ENCODE results near the gene IFNAR1.

IFNAR1 gene

DNA sequence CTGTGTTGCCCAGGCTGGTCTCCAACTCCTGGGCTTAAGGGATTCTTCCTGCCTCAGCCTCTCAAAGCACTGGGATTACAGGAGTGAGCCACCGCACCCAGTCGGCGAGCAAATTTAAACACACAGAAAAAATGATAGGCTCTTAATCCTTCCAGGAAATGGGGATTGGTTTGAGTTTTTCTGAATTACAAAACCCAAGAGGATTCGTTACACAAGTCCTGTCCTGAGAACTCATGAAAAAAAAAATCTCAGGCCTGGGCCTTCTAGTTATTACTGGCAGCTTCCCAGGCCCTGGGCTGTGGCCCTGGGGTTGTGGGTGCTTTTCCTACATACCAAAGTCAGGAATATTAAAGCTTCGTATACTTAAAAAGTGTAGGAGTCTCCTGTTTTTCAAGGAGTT, 72.2 kb downstream of the IFNAR1 start:
- Histone ChIP-seq H3F3A (ENCODE audit: low read depth) (no peaks in the 10 kb centered on the region), H3K4me2 (ENCODE audit: low read depth, low read length, poor library complexity, severe bottlenecking) (no peak overlapping the region), H3K9ac (ENCODE audit: low read depth, low read length, poor library complexity, severe bottlenecking) (no peak overlapping the region), H4K20me1 (ENCODE audit: insufficient read depth, low read length, poor library complexity, severe bottlenecking) (no peaks in the 10 kb centered on the region), H2AFZ (ENCODE audit: low read length) (no peak overlapping the region), H3K9me2 (replicated peaks; ENCODE audit: low read depth, low read length) (no peaks in the 10 kb centered on the region), H3K4me1 (ENCODE audit: insufficient read depth, low read length, poor library complexity, severe bottlenecking) (peaks cover 12% of the 10 kb centered on the region), H3K9me3 (ENCODE audit: insufficient read depth, low read depth, low read length) (no peaks in the 10 kb centered on the region), H3K79me2 (ENCODE audit: insufficient read depth, low read length) (no peaks in the 10 kb centered on the region), H3K36me3 (ENCODE audit: insufficient read depth, low read length) (no peaks in the 10 kb centered on the region), H3K4me3 (ENCODE audit: low read length, poor library complexity, severe bottlenecking) (no peak overlapping the region), H3K27me3 (ENCODE audit: insufficient read depth, low read length, poor library complexity, severe bottlenecking) (no peaks in the 10 kb centered on the region)
- TF ChIP-seq, protein P1, sequence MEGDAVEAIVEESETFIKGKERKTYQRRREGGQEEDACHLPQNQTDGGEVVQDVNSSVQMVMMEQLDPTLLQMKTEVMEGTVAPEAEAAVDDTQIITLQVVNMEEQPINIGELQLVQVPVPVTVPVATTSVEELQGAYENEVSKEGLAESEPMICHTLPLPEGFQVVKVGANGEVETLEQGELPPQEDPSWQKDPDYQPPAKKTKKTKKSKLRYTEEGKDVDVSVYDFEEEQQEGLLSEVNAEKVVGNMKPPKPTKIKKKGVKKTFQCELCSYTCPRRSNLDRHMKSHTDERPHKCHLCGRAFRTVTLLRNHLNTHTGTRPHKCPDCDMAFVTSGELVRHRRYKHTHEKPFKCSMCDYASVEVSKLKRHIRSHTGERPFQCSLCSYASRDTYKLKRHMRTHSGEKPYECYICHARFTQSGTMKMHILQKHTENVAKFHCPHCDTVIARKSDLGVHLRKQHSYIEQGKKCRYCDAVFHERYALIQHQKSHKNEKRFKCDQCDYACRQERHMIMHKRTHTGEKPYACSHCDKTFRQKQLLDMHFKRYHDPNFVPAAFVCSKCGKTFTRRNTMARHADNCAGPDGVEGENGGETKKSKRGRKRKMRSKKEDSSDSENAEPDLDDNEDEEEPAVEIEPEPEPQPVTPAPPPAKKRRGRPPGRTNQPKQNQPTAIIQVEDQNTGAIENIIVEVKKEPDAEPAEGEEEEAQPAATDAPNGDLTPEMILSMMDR (conservative IDR thresholded peaks at IDR 0.05; ENCODE audit: low read length), result no peak
- no peak for TF ChIP-seq EZH2phosphoT487 (IDR thresholded peaks at IDR 0.05; ENCODE audit: borderline replicate concordance)

- no peak overlapping the region for H2AFZ ChIP-seq (ENCODE audit: low read length)
- H3K9ac ChIP-seq (ENCODE audit: low read depth, low read length, poor library complexity, severe bottlenecking), result no peak overlapping the region
- no peaks in the 10 kb centered on the region for H4K20me1 ChIP-seq (ENCODE audit: insufficient read depth, low read length, poor library complexity, severe bottlenecking)
- no peaks in the 10 kb centered on the region for H3K27me3 ChIP-seq (ENCODE audit: insufficient read depth, low read length, poor library complexity, severe bottlenecking)
- no peak overlapping the region for H3K4me2 ChIP-seq (ENCODE audit: low read depth, low read length, poor library complexity, severe bottlenecking)
- no peak for TF ChIP-seq EZH2phosphoT487 (IDR thresholded peaks at IDR 0.05; ENCODE audit: borderline replicate concordance)
- TF ChIP-seq, protein P1 (conservative IDR thresholded peaks at IDR 0.05; ENCODE audit: low read length), result no peak
- no peaks in the 10 kb centered on the region for H3F3A ChIP-seq (ENCODE audit: low read depth)
- H3K9me2 ChIP-seq (replicated peaks; ENCODE audit: low read depth, low read length), result no peaks in the 10 kb centered on the region
- peaks cover 1% of the 10 kb centered on the region; the same call in 1 of the 2 replicates for H3K79me2 ChIP-seq (ENCODE audit: insufficient read depth, low read length)
- no peaks in the 10 kb centered on the region for H3K9me3 ChIP-seq (ENCODE audit: insufficient read depth, low read depth, low read length)
- H3K4me1 ChIP-seq (ENCODE audit: insufficient read depth, low read length, poor library complexity, severe bottlenecking), result peaks cover 17% of the 10 kb centered on the region
- no peak overlapping the region for H3K4me3 ChIP-seq (ENCODE audit: low read length, poor library complexity, severe bottlenecking)
- no peaks in the 10 kb centered on the region for H3K36me3 ChIP-seq (ENCODE audit: insufficient read depth, low read length)
These were observed 72.9 kb downstream of the IFNAR1 start for GRCh38 chr21:33397717-33398116.

- Histone ChIP-seq H3K79me2 (ENCODE audit: insufficient read depth, low read length) (peaks cover 6% of the 10 kb centered on the region; the same call in 1 of the 2 replicates), H3K4me3 (ENCODE audit: low read length, poor library complexity, severe bottlenecking) (no peak overlapping the region), H3K4me1 (ENCODE audit: insufficient read depth, low read length, poor library complexity, severe bottlenecking) (peaks cover 18% of the 10 kb centered on the region), H3K9me2 (replicated peaks; ENCODE audit: low read depth, low read length) (no peaks in the 10 kb centered on the region), H4K20me1 (ENCODE audit: insufficient read depth, low read length, poor library complexity, severe bottlenecking) (no peaks in the 10 kb centered on the region), H3K9me3 (ENCODE audit: insufficient read depth, low read depth, low read length) (no peaks in the 10 kb centered on the region), H3K9ac (ENCODE audit: low read depth, low read length, poor library complexity, severe bottlenecking) (no peak overlapping the region), H2AFZ (ENCODE audit: low read length) (no peak overlapping the region), H3K4me2 (ENCODE audit: low read depth, low read length, poor library complexity, severe bottlenecking) (no peak overlapping the region), H3K27me3 (ENCODE audit: insufficient read depth, low read length, poor library complexity, severe bottlenecking) (no peaks in the 10 kb centered on the region), H3F3A (ENCODE audit: low read depth) (no peaks in the 10 kb centered on the region), H3K36me3 (ENCODE audit: insufficient read depth, low read length) (no peaks in the 10 kb centered on the region)
- TF ChIP-seq, protein P1 (conservative IDR thresholded peaks at IDR 0.05; ENCODE audit: low read length), result no peak
- TF ChIP-seq EZH2phosphoT487 (IDR thresholded peaks at IDR 0.05; ENCODE audit: borderline replicate concordance), result no peak
These were observed 73.6 kb downstream of the IFNAR1 start for GRCh38 chr21:33398361-33398760.

Measured in Loucy (cell line).